ENCODE results near the gene GIGYF2. TPM values are rescaled to one million over a fixed set of nuclear protein-coding genes. Genes with fewer than 3 reads are reported as not detected.

The GIGYF2 gene
- total and polyA plus RNA-seq, 4 donors, result 10.6 to 50.5 (median 26.7) TPM

GRCh38 chr2:232687382-232688160 is 9.6 kb upstream of the GIGYF2 start:
- Histone ChIP-seq H3K36me3 (ENCODE audit: control insufficient read depth in 4 of 4, insufficient read depth in 3 of 4, low read depth in 1 of 4, low read length in 3 of 4) (no peaks in the 10 kb centered on the region), H3K27ac (ENCODE audit: low read depth in 1 of 2, low read length in 2 of 2) (no peak overlapping the region), H3K27me3 (ENCODE audit: control insufficient read depth in 4 of 4, insufficient read depth in 4 of 4, low read length in 3 of 4) (no peaks in the 10 kb centered on the region), H3K4me1 (ENCODE audit: control insufficient read depth in 4 of 4, insufficient read depth in 4 of 4, low read length in 3 of 4) (no peaks in the 10 kb centered on the region), H3K4me3 (ENCODE audit: low read depth in 1 of 3, low read length in 3 of 3) (no peak overlapping the region), H3K9ac (ENCODE audit: low read depth in 1 of 2, low read length in 2 of 2) (no peak overlapping the region), H3K9me3 (ENCODE audit: control insufficient read depth in 4 of 4, low read length in 3 of 4) (no peaks in the 10 kb centered on the region)
- WGBS, result 87% methylated on average over 11 of the region's 11 CpGs
- no peak for DNase-seq (ENCODE audit: low spot score)
- no peak for TF ChIP-seq EGR1 (IDR thresholded peaks at IDR 0.05; ENCODE audit: low read depth in 2 of 2)
- TF ChIP-seq REST (IDR thresholded peaks at IDR 0.05), result no peak
- no peak for TF ChIP-seq CTCF (IDR thresholded peaks at IDR 0.05; ENCODE audit: low read depth, low read length, missing input control)
- TF ChIP-seq ZBTB33 (IDR thresholded peaks at IDR 0.05), result no peak
- no peak for TF ChIP-seq SP1 (IDR thresholded peaks at IDR 0.05)
- TF ChIP-seq GABPA (IDR thresholded peaks at IDR 0.05 in 1 of 2, conservative IDR thresholded peaks at IDR 0.05 in 1 of 2), result no peak
- TF ChIP-seq HNF4A (conservative IDR thresholded peaks at IDR 0.05), result no peak

GRCh38 chr2:232688201-232688600 is 8.9 kb upstream of the GIGYF2 start:
- no peak overlapping the region for H3K9ac ChIP-seq (ENCODE audit: low read depth in 1 of 2, low read length in 2 of 2)
- H3K27me3 ChIP-seq (ENCODE audit: control insufficient read depth in 4 of 4, insufficient read depth in 4 of 4, low read length in 3 of 4), result no peaks in the 10 kb centered on the region
- H3K4me3 ChIP-seq (ENCODE audit: low read depth in 1 of 3, low read length in 3 of 3), result no peak overlapping the region
- no peak for DNase-seq (ENCODE audit: low spot score)
- no peaks in the 10 kb centered on the region for H3K4me1 ChIP-seq (ENCODE audit: control insufficient read depth in 4 of 4, insufficient read depth in 4 of 4, low read length in 3 of 4)
- H3K27ac ChIP-seq (ENCODE audit: low read depth in 1 of 2, low read length in 2 of 2), result no peak overlapping the region
- WGBS, result 96% methylated on average over 7 of the region's 7 CpGs
- no peaks in the 10 kb centered on the region for H3K36me3 ChIP-seq (ENCODE audit: control insufficient read depth in 4 of 4, insufficient read depth in 3 of 4, low read depth in 1 of 4, low read length in 3 of 4)
- TF ChIP-seq HNF4G (IDR thresholded peaks at IDR 0.05) (no peak), EGR1 (IDR thresholded peaks at IDR 0.05; ENCODE audit: low read depth in 2 of 2) (no peak), YY1 (IDR thresholded peaks at IDR 0.05) (no peak), CTCF (IDR thresholded peaks at IDR 0.05; ENCODE audit: low read depth, low read length, missing input control) (no peak), SP1 (IDR thresholded peaks at IDR 0.05) (no peak), NR2F2 (IDR thresholded peaks at IDR 0.05) (no peak), FOXA2 (IDR thresholded peaks at IDR 0.05) (no peak), MAX (IDR thresholded peaks at IDR 0.05) (no peak), TAF1 (conservative IDR thresholded peaks at IDR 0.05) (no peak)
- H3K9me3 ChIP-seq (ENCODE audit: control insufficient read depth in 4 of 4, low read length in 3 of 4), result no peaks in the 10 kb centered on the region
